Ishikawa (cell line): Measurements from ENCODE around the gene RAD9A.

ENCODE experiments used
- CEBPB ChIP-seq: IDR thresholded peaks from 2 replicates; pipeline ENCODE4 v1.6.1; 2012
- CREB1 ChIP-seq: IDR thresholded peaks from 2 replicates; pipeline ENCODE4 v1.6.1; 2012; ENCODE audit warnings: low read depth
- EGR1 ChIP-seq: IDR thresholded peaks from 2 replicates; pipeline ENCODE4 v1.6.1; 2012
- EP300 ChIP-seq: IDR thresholded peaks from 2 replicates; pipeline ENCODE4 v1.6.1; 2012; ENCODE audit warnings: borderline replicate concordance
- FOXM1 ChIP-seq: IDR thresholded peaks from 2 replicates; pipeline ENCODE4 v1.6.1; 2012; ENCODE audit warnings: low read depth, borderline replicate concordance
- NFIC ChIP-seq: IDR thresholded peaks from 2 replicates; pipeline ENCODE4 v1.6.1; 2012
- RAD21 ChIP-seq: IDR thresholded peaks from 2 replicates; pipeline ENCODE4 v1.6.1; 2012; ENCODE audit warnings: low read depth
- TAF1 ChIP-seq: IDR thresholded peaks from 2 replicates; pipeline ENCODE4 v1.6.1; 2012; ENCODE audit warnings: low read depth, mild to moderate bottlenecking
- TEAD4 ChIP-seq: IDR thresholded peaks from 2 replicates; pipeline ENCODE4 v1.6.1; 2012
- YY1 ChIP-seq: IDR thresholded peaks from 2 replicates; pipeline ENCODE4 v1.6.1; 2012; ENCODE audit warnings: low read depth
- ZBTB7A ChIP-seq: IDR thresholded peaks from 2 replicates; pipeline ENCODE4 v1.6.1; 2012; ENCODE audit warnings: low read depth
- TF ChIP-seq, protein P1 (sequence below): IDR thresholded peaks from 2 replicates; pipeline ENCODE4 v1.6.1; 2012; ENCODE audit warnings: low read depth, mild to moderate bottlenecking
- TF ChIP-seq, protein P2 (sequence below): IDR thresholded peaks from 2 replicates; pipeline ENCODE4 v1.6.1; 2012
- TF ChIP-seq, protein P3 (sequence below): IDR thresholded peaks from 2 replicates; pipeline ENCODE4 v1.6.1; 2012

DNA sequence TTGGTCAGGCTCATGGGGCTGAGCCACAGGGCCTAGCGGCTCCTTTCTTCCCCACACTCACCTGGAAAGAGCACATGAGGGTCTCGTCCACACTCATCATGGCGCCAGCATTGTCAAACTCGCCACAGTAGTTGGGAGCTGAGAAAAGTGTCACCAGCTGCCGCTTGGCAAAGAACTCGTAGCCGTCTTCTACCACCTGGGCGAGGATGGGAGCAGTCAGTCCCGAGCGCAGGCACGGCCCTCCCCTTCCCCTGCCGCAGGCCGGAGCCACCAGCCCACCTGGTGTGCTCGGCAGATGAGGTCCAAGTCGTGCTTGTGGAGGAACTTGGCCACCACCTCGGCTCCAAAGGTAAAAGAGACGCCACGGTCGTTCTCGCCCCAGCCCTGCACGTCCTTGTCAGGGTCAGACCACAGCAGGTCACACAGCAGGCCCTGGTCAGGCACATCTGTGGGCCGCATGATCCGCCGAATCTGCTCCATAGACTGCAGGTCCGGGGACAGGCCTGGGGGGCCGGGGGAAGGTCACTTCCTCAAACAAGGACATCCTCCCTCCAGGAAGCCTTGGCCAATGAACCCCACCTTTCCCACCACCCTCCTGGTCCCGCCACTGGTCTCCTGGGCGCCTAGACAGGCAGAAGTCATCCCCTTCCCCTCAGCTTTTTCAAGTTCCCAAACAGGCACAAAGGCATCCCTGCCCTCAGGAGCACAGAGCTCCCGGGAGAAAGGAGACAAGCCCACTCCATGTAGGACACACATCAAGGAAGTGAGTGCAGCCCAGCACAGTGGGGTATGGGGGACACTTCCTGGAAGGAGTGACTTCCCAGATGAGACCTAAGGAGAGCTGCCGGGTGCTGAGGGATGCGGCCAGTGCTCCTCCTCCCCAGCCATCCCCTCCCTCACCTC, 7.1 kb downstream of the RAD9A start:
- TF ChIP-seq CEBPB (no peak), TAF1 (no peak), NFIC (no peak), RAD21 (no peak), EP300 (no peak), YY1 (no peak), FOXM1 (no peak), CREB1 (no peak), EGR1 (no peak), ZBTB7A (no peak), TEAD4 (no peak)
- TF ChIP-seq, protein P1, sequence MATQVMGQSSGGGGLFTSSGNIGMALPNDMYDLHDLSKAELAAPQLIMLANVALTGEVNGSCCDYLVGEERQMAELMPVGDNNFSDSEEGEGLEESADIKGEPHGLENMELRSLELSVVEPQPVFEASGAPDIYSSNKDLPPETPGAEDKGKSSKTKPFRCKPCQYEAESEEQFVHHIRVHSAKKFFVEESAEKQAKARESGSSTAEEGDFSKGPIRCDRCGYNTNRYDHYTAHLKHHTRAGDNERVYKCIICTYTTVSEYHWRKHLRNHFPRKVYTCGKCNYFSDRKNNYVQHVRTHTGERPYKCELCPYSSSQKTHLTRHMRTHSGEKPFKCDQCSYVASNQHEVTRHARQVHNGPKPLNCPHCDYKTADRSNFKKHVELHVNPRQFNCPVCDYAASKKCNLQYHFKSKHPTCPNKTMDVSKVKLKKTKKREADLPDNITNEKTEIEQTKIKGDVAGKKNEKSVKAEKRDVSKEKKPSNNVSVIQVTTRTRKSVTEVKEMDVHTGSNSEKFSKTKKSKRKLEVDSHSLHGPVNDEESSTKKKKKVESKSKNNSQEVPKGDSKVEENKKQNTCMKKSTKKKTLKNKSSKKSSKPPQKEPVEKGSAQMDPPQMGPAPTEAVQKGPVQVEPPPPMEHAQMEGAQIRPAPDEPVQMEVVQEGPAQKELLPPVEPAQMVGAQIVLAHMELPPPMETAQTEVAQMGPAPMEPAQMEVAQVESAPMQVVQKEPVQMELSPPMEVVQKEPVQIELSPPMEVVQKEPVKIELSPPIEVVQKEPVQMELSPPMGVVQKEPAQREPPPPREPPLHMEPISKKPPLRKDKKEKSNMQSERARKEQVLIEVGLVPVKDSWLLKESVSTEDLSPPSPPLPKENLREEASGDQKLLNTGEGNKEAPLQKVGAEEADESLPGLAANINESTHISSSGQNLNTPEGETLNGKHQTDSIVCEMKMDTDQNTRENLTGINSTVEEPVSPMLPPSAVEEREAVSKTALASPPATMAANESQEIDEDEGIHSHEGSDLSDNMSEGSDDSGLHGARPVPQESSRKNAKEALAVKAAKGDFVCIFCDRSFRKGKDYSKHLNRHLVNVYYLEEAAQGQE: no peak
- TF ChIP-seq, protein P2, sequence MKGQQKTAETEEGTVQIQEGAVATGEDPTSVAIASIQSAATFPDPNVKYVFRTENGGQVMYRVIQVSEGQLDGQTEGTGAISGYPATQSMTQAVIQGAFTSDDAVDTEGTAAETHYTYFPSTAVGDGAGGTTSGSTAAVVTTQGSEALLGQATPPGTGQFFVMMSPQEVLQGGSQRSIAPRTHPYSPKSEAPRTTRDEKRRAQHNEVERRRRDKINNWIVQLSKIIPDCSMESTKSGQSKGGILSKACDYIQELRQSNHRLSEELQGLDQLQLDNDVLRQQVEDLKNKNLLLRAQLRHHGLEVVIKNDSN: no peak
- TF ChIP-seq, protein P3, sequence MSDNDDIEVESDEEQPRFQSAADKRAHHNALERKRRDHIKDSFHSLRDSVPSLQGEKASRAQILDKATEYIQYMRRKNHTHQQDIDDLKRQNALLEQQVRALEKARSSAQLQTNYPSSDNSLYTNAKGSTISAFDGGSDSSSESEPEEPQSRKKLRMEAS: no peak
